ENCODE measurements around the gene PPP1R13B. TPM values are rescaled to one million over a fixed set of nuclear protein-coding genes. Genes with fewer than 3 reads are reported as not detected.

PPP1R13B gene
- total RNA-seq, 1 donor from 2014 or later: 10.1 TPM

- no peak for TF ChIP-seq CTCF (IDR thresholded peaks at IDR 0.05)
- no peak overlapping the region for H3K27ac Mint-ChIP-seq (ENCODE audit: unreplicated experiment)
- no peaks in the 10 kb centered on the region for H3K4me1 Mint-ChIP-seq (ENCODE audit: low read depth)
- DNase-seq (ENCODE audit: low spot score): no peak
- H3K27me3 Mint-ChIP-seq (ENCODE audit: low read depth): no peaks in the 10 kb centered on the region
- H3K9me3 Mint-ChIP-seq (ENCODE audit: low read depth): no peaks in the 10 kb centered on the region
- H3K4me3 Mint-ChIP-seq (ENCODE audit: unreplicated experiment): no peak overlapping the region
- no peaks in the 10 kb centered on the region for H3K36me3 Mint-ChIP-seq (ENCODE audit: low read depth)
Observed at GRCh38 chr14:103833711-103834110, 13.7 kb downstream of the PPP1R13B start.

GRCh38 chr14:103832046-103832445 is 15.3 kb downstream of the PPP1R13B start:
- no peaks in the 10 kb centered on the region for H3K27me3 Mint-ChIP-seq (ENCODE audit: low read depth)
- no peak overlapping the region for H3K4me3 Mint-ChIP-seq (ENCODE audit: unreplicated experiment)
- H3K4me1 Mint-ChIP-seq (ENCODE audit: low read depth): peaks cover 5% of the 10 kb centered on the region
- H3K27ac Mint-ChIP-seq (ENCODE audit: unreplicated experiment): no peak overlapping the region
- TF ChIP-seq CTCF (IDR thresholded peaks at IDR 0.05): no peak
- no peak for DNase-seq (ENCODE audit: low spot score)
- H3K36me3 Mint-ChIP-seq (ENCODE audit: low read depth): no peaks in the 10 kb centered on the region
- no peaks in the 10 kb centered on the region for H3K9me3 Mint-ChIP-seq (ENCODE audit: low read depth)

GRCh38 chr14:103830511-103831270 is 16.7 kb downstream of the PPP1R13B start:
- Mint-ChIP-seq H3K4me1 (ENCODE audit: low read depth) (peaks cover 5% of the 10 kb centered on the region), H3K36me3 (ENCODE audit: low read depth) (no peaks in the 10 kb centered on the region), H3K4me3 (ENCODE audit: unreplicated experiment) (no peak overlapping the region), H3K27me3 (ENCODE audit: low read depth) (no peaks in the 10 kb centered on the region), H3K9me3 (ENCODE audit: low read depth) (no peaks in the 10 kb centered on the region), H3K27ac (ENCODE audit: unreplicated experiment) (no peak overlapping the region)
- DNase-seq (ENCODE audit: low spot score): no peak
- no peak for TF ChIP-seq CTCF (IDR thresholded peaks at IDR 0.05)

- no peak for TF ChIP-seq CTCF (IDR thresholded peaks at IDR 0.05)
- no peak overlapping the region for H3K4me3 Mint-ChIP-seq (ENCODE audit: unreplicated experiment)
- H3K9me3 Mint-ChIP-seq (ENCODE audit: low read depth): no peaks in the 10 kb centered on the region
- H3K27ac Mint-ChIP-seq (ENCODE audit: unreplicated experiment): peak overlapping the region; percentile 10
- no peak for DNase-seq (ENCODE audit: low spot score)
- no peaks in the 10 kb centered on the region for H3K36me3 Mint-ChIP-seq (ENCODE audit: low read depth)
- no peaks in the 10 kb centered on the region for H3K27me3 Mint-ChIP-seq (ENCODE audit: low read depth)
- H3K4me1 Mint-ChIP-seq (ENCODE audit: low read depth): peaks cover 11% of the 10 kb centered on the region
Observed at GRCh38 chr14:103828315-103828967, 18.9 kb downstream of the PPP1R13B start.

GRCh38 chr14:103825101-103825500 is 22.3 kb downstream of the PPP1R13B start:
- Mint-ChIP-seq H3K27ac (ENCODE audit: unreplicated experiment) (no peak overlapping the region), H3K4me3 (ENCODE audit: unreplicated experiment) (no peak overlapping the region), H3K9me3 (ENCODE audit: low read depth) (no peaks in the 10 kb centered on the region), H3K36me3 (ENCODE audit: low read depth) (no peaks in the 10 kb centered on the region), H3K27me3 (ENCODE audit: low read depth) (no peaks in the 10 kb centered on the region), H3K4me1 (ENCODE audit: low read depth) (peaks cover 18% of the 10 kb centered on the region)
- TF ChIP-seq CTCF (IDR thresholded peaks at IDR 0.05): no peak
- no peak for DNase-seq (ENCODE audit: low spot score)
